NAMALWA (cell line): ENCODE measurements around the gene CACNA1F.

Experiments
- DNase-seq: peaks from one replicate; pipeline ENCODE4 v3.0.0-alpha.2; 2015; ENCODE audit warnings: low spot score

Gene CACNA1F

DNA sequence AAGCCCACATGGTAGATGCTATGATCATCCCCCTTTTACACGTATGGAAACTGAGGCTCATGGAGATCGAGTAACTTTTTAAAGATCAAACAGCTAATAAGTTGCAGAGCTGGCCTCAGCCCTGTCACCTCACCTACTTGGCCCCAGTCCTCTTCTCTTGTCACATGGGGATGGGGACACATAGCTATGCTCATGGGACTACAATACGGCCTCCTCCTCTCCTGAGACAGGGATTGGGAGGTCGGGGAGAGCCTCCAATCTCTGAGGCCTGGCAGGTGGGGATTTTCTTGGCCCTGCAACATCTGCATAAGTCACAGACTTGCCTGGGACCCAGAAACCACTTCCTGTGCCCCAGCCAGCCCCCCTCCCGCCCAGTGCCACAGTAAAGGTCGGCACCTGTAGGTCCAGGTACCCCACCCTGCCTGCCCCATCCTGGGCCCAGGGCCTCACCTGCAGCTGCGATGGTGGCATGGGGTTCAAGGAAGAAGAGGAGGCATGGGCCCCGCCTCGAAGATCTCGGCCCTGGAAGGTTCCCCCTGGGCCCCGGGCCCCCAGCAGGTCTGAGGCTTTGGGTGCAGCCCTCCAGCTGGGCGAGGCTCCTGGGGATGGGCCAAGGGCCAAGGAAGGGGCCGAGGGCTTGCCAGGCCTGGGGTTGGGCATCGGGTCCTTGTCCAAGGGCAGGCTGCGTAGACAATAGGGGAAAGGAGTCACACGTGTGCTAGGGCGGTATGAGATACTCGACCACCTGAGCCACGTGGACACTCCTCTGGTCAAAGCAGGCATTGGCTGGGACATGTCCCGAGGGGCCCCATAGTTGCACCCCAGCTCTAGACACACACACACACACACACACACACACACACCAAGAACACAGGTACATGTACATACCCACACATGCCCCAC lies 25.0 kb upstream of the CACNA1F start:
- DNase-seq = no peak

GRCh38 chrX:49257074-49257790 lies 24.1 kb upstream of the CACNA1F start:
- DNase-seq = no peak

DNA sequence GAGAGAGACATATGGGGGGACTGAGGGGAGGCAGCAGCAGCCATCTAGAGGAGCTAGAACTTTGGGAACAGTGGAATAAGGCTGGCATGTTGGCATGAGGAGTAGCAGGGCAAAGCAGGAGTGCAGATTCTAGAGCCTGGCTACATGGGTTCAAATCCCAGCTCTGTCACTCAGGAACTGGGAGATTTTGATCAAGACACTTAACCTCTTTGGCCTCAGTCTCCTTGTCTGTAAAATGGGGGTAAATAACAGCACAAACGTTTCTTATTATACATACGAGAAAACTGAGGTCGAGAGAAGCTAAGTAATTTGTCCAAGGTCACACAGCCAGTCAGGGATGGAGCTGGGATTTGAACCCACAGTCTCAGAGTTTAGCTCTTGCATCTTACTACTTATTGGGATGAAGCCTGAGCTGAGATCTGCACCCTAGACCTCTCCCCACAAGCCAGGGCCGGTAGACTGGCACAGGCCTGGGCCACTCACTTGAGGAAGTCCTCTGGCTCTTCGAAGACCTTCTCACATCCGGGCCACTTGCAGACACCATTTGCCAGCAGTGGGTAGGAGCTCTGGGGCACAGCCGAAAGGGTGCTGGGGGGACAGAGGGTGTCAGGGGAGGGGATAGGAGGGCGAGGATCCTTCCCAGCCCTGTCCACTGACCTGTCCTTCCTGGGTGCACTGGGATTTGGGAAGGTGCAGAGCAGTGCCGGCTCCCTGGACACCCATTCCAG lies 23.3 kb upstream of the CACNA1F start:
- no peak for DNase-seq

GRCh38 chrX:49254639-49255038 lies 21.5 kb upstream of the CACNA1F start:
- no peak for DNase-seq

DNA sequence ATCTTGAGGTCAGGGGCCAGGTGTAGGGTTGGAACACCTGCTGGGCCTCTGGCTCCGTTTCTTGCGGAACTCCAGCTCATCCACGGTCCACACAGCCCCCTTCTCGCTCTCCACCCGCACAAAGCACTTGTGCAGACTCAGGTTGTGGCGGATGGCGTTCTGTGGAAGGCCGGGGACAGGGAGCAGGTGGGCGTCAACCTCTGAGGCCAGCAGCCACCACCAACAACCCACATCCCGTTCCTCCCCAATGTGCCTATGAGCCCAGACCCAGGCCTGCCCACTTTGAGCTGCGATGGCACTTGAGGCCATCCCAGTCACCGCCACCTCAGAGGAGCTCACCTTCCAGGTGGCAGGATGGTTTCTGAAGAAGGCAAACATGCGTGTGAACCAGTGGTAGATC lies 18.2 kb upstream of the CACNA1F start:
- no peak for DNase-seq

DNA sequence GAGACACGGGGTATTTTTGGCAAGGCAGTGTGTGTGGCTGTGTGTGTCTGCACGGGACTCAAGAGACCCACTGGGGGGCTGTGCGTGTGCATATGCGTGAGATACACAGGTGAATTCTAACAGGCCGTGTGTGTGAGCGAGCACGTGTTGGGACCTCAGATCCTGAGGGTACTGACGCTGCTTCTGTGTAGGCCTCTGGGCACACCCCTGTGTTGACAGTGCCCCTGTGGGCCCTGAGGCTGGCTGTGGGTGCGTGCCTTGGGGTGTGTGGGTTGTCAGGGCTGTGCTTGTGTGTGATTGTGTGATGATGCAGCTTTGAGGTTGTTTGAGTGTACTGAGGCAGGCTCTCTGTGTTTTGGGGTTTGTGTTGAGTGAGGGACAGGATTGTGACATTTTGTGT lies 17.4 kb upstream of the CACNA1F start:
- no peak for DNase-seq

- no peak for DNase-seq
These were observed 16.9 kb upstream of the CACNA1F start for GRCh38 chrX:49250066-49250465.

DNA sequence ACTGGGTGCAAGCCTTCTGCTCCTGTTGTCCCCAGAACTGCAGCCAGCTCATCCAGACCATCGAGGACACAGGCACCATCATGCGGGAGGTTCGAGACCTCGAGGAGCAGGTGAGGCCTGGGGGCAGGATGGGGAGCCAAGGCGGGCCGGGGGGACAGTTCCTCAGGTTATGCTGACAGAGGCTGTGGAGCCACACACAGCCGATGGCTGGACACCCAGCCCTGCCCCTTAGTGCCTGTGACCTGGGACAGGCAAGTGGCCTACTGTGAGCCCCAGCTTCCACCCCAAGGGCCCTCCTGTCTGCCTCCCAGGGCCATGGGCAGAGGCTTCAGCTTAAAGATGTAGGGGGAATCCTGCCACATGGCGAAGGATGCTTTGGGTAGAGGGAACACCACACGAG lies 16.5 kb upstream of the CACNA1F start:
- DNase-seq = no peak

GRCh38 chrX:49249071-49249470 lies 15.9 kb upstream of the CACNA1F start:
- no peak for DNase-seq

- no peak for DNase-seq
These were observed 15.0 kb upstream of the CACNA1F start for GRCh38 chrX:49247916-49248811.

DNA sequence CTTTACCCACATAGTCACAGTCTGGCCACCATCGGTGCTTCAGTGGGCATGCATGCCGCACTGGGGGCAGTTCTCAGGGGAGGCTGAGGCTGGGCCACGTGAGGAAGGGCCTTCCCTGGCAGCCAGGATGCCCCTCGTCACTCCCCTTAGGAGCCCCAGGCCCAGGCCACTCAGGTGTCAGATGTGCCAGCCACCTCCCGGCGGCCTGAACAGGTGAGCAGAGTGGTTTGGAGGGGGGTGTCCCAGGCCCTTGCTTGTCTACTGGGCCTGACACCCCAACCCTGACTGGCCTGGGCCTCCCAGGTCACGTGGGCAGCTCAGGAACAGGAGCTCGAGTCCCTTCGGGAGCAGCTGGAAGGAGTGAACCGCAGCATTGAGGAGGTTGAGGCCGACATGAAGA lies 14.2 kb upstream of the CACNA1F start:
- DNase-seq = no peak

DNA sequence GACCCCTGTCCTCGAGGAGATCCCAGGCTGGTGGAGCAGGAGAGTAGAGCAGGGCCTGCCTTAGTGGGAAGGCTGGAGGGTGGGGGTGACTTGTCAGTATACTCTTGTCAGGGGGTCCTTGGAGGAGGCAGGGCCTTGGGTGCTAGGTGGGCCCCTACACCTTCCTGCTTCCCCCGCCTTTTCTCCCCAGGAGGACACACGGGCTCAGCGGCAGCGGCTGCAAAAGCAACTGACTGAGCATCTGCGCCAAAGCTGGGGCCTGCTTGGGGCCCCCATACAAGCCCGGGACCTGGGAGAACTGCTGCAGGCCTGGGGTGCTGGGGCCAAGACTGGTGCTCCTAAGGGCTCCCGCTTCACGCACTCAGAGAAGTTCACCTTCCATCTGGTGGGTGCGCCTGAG lies 13.4 kb upstream of the CACNA1F start:
- no peak for DNase-seq

DNA sequence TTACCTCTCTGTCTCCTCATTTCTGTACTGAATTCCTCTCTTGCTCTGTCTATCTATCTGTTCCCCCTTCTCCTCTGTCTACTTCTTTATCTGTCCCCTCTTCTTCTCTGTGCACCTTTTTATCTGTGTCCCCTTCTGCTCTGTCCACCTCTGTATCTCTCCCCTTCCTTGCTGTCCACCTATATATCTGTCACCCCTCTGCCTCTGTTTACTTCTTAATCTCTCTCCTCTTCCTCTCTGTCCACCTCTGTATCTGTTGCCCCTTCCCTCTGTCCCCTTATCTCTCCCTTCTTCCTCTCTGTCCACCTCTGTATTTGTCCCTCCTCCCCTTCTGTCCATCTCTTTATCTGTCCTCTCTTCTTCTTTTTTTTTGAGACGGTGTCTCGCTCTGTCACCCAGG lies 11.1 kb upstream of the CACNA1F start:
- DNase-seq = no peak

DNA sequence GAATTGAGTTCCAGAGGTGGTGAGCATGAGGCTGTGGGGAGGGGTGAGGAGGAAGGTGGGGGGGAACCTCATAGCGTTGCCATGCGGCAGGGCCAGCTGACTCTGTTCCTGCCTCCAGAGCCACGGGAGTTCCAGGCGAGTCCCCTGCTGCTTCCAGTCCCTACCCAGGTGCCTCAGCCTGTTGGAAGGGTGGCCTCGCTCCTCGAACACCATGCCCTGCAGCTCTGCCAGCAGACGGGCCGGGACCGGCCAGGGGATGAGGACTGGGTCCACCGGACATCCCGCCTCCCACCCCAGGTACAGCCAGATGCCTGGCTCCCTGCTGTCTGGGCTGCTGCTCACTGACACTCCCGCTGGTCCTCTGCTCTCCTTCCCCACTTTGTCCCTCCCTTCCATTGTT lies 10.0 kb upstream of the CACNA1F start:
- DNase-seq = no peak

GRCh38 chrX:49242545-49243066 lies 9.5 kb upstream of the CACNA1F start:
- DNase-seq = no peak

DNA sequence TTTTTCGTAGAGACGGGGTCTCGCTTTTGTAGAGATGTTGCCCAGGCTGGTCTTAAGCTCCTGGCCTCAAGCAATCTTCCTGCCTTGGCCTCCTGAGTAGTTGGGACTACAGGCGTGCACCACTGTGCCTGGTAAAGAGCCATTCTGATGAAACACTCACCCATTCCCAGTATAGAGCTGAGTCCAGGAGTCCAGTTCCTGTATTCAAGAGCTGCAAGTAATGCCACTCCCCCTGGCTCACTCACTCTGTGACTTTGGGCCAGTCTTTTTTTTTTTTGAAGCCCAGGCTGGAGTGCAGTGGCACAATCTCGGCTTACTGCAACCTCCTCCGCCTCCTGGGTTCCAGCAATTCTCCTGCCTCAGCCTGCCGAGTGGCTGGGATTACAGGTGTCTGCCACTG lies 5.6 kb upstream of the CACNA1F start:
- no peak for DNase-seq

DNA sequence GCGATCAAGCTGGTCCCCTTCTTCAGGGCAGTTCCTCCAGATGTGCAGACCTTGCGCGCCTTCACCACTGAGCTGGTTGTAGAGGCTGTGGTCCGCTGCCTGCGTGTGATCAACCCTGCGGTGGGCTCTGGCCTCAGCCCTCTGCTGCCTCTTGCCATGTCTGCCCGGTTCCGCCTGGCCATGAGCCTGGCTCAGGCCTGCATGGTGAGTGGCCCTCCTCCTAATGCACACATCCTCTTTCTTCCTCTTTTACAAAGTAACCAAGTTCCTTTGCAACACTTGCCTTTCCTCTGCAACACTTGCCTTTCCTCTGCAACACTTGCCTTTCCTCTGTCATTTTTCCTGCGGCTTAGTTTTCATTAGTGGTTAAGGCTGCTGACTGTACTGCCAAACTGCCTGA lies 3.9 kb upstream of the CACNA1F start:
- no peak for DNase-seq

GRCh38 chrX:49233887-49234555 lies 881 bp upstream of the CACNA1F start:
- DNase-seq = no peak

GRCh38 chrX:49232525-49232924 lies 615 bp downstream of the CACNA1F start:
- DNase-seq = no peak

GRCh38 chrX:49231333-49232000 lies 1.7 kb downstream of the CACNA1F start:
- no peak for DNase-seq
